GM12878 (cell line): Measurements from ENCODE around the gene HMMR. TPM values are rescaled to one million over a fixed set of nuclear protein-coding genes. Genes with fewer than 3 reads are reported as not detected.

ENCODE experiments used
- CBFB ChIP-seq: IDR thresholded peaks from 2 replicates; pipeline ENCODE4 v1.6.1; 2016; ENCODE audit warnings: antibody characterized with exemption, low read depth
- CREM ChIP-seq: IDR thresholded peaks from 2 replicates; pipeline ENCODE4 v1.6.1; 2014; ENCODE audit warnings: antibody characterized with exemption, low read depth
- DPF2 ChIP-seq: fragments of 450-650 bp; IDR thresholded peaks from 2 replicates; pipeline ENCODE4 v1.6.1; 2017; ENCODE audit warnings: mild to moderate bottlenecking
- HCFC1 ChIP-seq: fragments of 150-350 bp; IDR thresholded peaks from 2 replicates; pipeline ENCODE4 v1.6.1; 2014; ENCODE audit warnings: low read length
- HDGF ChIP-seq: fragments of 450-650 bp; IDR thresholded peaks from 2 replicates; pipeline ENCODE4 v1.6.1; 2016; ENCODE audit warnings: antibody characterized with exemption
- IKZF1 ChIP-seq: fragments of 450-650 bp; conservative IDR thresholded peaks from 2 replicates; pipeline ENCODE4 v1.6.1; 2017; ENCODE audit warnings: antibody characterized with exemption, mild to moderate bottlenecking
- IKZF2 ChIP-seq, 2 experiments: fragments of 450-650 bp; IDR thresholded peaks; 2 replicates each; pipeline ENCODE4 v1.6.1; 2017; ENCODE audit warnings: mild to moderate bottlenecking in 2 of 2, moderate library complexity in 2 of 2
- MYB ChIP-seq: fragments of 150-350 bp; IDR thresholded peaks from 2 replicates; pipeline ENCODE4 v1.6.1; 2014; ENCODE audit warnings: mild to moderate bottlenecking, low read depth, low read length, borderline replicate concordance
- NFIC ChIP-seq: IDR thresholded peaks from 2 replicates; pipeline ENCODE4 v1.6.1; 2012; ENCODE audit warnings: low read depth, mild to moderate bottlenecking, inconsistent platforms, low read length, moderate library complexity
- POLR2A ChIP-seq: IDR thresholded peaks from 2 replicates; pipeline ENCODE4 v1.6.1; 2011; ENCODE audit warnings: low read depth, mild to moderate bottlenecking, low read length
- SMARCA5 ChIP-seq: fragments of 450-650 bp; IDR thresholded peaks from 2 replicates; pipeline ENCODE4 v1.6.1; 2017; ENCODE audit warnings: mild to moderate bottlenecking
- ZSCAN29 ChIP-seq: fragments of 450-650 bp; IDR thresholded peaks from 2 replicates; pipeline ENCODE4 v1.6.1; 2017; ENCODE audit warnings: mild to moderate bottlenecking, moderate library complexity
- polyA plus RNA-seq, 11 experiments: library from polyadenylated mRNA; depleted of rRNA in 4 of 11; unstranded in 6 of 11; stranded (reverse) in 5 of 11; fragments of >200 nt; fragmentation: Nextera tagmentation in 4 of 11; fragmentation: Illumina TruSeq in 1 of 11; extraction: Ambion mirVana in 4 of 11; extraction: Trizol in 1 of 11; gene quantifications; 1 replicate in 1 of 11; 2 replicates in 10 of 11; pipeline versions ENCODE4 v1.2.1 to v1.2.3, GENCODE V29; 2011 to 2016; ENCODE audit warnings: inconsistent platforms in 2 of 11, missing spikeins in 2 of 11, low read depth in 1 of 11
- total RNA-seq, 4 experiments: library from RNA; depleted of rRNA in 3 of 4; stranded (reverse); fragments of >200 nt in 3 of 4; fragmentation: Illumina TruSeq in 1 of 4; extraction: Trizol in 1 of 4; gene quantifications; 2 replicates each; pipeline versions ENCODE4 v1.2.1 to v1.2.3, GENCODE V29; 2013 to 2021
- TF ChIP-seq, protein P1 (sequence below): fragments of 450-650 bp; IDR thresholded peaks from 2 replicates; pipeline ENCODE4 v1.6.1; 2017; ENCODE audit warnings: mild to moderate bottlenecking, moderate library complexity
- TF ChIP-seq, protein P2 (sequence below): fragments of 450-650 bp; IDR thresholded peaks from 2 replicates; pipeline ENCODE4 v1.6.1; 2016; ENCODE audit warnings: mild to moderate bottlenecking, moderate library complexity, borderline replicate concordance
- TF ChIP-seq, protein P3 (sequence below): fragments of 450-650 bp; formaldehyde crosslinking; IDR thresholded peaks from 2 replicates; pipeline ENCODE4 v1.5.0; 2022; ENCODE audit warnings: mild to moderate bottlenecking, missing genetic modification characterization
- TF ChIP-seq, protein P4 (sequence below): fragments of 450-650 bp; conservative IDR thresholded peaks from 2 replicates; pipeline ENCODE4 v1.6.1; 2017; ENCODE audit warnings: mild to moderate bottlenecking, moderate library complexity

Gene HMMR
- total and polyA plus RNA-seq, 10 of the 15 experiments (the other 5 are each of a cell fraction or from before 2014, with no cell fraction given), result 44.1 to 122 (median 64.2) TPM

DNA sequence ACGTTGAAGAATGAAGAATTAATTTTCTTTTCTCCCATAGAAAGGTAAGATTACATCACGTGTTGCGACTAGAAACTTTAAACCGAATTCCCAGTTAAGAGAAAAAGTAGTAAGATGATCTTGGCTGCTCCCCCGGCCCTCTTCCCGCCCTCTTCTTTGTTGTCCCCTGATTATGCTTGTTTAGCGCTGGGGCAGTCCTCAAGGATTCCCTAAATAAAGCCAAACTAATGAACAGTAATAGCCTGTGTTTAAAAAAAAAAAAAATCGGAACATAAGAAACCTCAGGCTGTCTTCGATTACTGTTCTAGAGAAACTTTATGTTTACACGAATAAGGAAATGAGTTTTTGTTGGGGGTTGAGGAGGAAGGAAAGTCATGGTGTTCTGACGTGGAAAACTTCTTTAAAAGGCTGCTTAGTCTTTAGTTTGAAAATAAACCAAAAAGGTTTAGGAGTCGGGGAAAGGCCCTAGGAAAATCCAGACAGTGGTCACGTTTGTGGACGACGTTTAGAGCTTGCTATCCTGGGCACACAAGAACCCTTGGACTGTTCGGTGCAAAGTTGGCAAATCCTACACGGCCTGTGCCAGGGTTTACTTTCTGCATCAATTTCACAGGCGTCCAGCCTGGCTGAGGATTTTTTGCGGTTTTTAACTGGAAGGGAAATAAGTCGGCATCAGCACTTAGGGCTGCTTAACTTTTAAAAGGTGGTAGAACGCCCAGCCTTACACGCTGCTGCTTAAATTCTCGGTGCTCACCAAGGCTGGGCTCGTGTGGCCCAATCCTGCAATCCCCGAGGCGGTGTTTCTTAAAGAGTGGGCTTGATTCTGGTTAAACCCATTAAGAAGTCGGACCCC is 43.9 kb downstream of the HMMR start (continued):
- TF ChIP-seq, protein P1, sequence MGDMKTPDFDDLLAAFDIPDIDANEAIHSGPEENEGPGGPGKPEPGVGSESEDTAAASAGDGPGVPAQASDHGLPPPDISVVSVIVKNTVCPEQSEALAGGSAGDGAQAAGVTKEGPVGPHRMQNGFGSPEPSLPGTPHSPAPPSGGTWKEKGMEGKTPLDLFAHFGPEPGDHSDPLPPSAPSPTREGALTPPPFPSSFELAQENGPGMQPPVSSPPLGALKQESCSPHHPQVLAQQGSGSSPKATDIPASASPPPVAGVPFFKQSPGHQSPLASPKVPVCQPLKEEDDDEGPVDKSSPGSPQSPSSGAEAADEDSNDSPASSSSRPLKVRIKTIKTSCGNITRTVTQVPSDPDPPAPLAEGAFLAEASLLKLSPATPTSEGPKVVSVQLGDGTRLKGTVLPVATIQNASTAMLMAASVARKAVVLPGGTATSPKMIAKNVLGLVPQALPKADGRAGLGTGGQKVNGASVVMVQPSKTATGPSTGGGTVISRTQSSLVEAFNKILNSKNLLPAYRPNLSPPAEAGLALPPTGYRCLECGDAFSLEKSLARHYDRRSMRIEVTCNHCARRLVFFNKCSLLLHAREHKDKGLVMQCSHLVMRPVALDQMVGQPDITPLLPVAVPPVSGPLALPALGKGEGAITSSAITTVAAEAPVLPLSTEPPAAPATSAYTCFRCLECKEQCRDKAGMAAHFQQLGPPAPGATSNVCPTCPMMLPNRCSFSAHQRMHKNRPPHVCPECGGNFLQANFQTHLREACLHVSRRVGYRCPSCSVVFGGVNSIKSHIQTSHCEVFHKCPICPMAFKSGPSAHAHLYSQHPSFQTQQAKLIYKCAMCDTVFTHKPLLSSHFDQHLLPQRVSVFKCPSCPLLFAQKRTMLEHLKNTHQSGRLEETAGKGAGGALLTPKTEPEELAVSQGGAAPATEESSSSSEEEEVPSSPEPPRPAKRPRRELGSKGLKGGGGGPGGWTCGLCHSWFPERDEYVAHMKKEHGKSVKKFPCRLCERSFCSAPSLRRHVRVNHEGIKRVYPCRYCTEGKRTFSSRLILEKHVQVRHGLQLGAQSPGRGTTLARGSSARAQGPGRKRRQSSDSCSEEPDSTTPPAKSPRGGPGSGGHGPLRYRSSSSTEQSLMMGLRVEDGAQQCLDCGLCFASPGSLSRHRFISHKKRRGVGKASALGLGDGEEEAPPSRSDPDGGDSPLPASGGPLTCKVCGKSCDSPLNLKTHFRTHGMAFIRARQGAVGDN, result 0 out of 2 replicates have a peak, but pooled peaks have one; percentile 34
- TF ChIP-seq SMARCA5, result 0 out of 2 replicates have a peak, but pooled peaks have one; percentile 48
- TF ChIP-seq IKZF2 (IDR thresholded peaks at IDR 0.05), result peak; percentile 51 to 61; a peak in 2 of 4 replicates
- peak; percentile 42; the same call in 1 of the 2 replicates for TF ChIP-seq DPF2
- TF ChIP-seq, protein P2, sequence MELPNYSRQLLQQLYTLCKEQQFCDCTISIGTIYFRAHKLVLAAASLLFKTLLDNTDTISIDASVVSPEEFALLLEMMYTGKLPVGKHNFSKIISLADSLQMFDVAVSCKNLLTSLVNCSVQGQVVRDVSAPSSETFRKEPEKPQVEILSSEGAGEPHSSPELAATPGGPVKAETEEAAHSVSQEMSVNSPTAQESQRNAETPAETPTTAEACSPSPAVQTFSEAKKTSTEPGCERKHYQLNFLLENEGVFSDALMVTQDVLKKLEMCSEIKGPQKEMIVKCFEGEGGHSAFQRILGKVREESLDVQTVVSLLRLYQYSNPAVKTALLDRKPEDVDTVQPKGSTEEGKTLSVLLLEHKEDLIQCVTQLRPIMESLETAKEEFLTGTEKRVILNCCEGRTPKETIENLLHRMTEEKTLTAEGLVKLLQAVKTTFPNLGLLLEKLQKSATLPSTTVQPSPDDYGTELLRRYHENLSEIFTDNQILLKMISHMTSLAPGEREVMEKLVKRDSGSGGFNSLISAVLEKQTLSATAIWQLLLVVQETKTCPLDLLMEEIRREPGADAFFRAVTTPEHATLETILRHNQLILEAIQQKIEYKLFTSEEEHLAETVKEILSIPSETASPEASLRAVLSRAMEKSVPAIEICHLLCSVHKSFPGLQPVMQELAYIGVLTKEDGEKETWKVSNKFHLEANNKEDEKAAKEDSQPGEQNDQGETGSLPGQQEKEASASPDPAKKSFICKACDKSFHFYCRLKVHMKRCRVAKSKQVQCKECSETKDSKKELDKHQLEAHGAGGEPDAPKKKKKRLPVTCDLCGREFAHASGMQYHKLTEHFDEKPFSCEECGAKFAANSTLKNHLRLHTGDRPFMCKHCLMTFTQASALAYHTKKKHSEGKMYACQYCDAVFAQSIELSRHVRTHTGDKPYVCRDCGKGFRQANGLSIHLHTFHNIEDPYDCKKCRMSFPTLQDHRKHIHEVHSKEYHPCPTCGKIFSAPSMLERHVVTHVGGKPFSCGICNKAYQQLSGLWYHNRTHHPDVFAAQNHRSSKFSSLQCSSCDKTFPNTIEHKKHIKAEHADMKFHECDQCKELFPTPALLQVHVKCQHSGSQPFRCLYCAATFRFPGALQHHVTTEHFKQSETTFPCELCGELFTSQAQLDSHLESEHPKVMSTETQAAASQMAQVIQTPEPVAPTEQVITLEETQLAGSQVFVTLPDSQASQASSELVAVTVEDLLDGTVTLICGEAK, result 0 out of 2 replicates have a peak, but pooled peaks have one; percentile 19
- peak; percentile 64 for TF ChIP-seq IKZF1
- peak; percentile 57 for TF ChIP-seq POLR2A
- peak; percentile 53 for TF ChIP-seq CBFB
- TF ChIP-seq NFIC, result 0 out of 2 replicates have a peak, but pooled peaks have one; percentile 6
- TF ChIP-seq MYB, result no peak
- no peak for TF ChIP-seq CREM
- TF ChIP-seq, protein P3, sequence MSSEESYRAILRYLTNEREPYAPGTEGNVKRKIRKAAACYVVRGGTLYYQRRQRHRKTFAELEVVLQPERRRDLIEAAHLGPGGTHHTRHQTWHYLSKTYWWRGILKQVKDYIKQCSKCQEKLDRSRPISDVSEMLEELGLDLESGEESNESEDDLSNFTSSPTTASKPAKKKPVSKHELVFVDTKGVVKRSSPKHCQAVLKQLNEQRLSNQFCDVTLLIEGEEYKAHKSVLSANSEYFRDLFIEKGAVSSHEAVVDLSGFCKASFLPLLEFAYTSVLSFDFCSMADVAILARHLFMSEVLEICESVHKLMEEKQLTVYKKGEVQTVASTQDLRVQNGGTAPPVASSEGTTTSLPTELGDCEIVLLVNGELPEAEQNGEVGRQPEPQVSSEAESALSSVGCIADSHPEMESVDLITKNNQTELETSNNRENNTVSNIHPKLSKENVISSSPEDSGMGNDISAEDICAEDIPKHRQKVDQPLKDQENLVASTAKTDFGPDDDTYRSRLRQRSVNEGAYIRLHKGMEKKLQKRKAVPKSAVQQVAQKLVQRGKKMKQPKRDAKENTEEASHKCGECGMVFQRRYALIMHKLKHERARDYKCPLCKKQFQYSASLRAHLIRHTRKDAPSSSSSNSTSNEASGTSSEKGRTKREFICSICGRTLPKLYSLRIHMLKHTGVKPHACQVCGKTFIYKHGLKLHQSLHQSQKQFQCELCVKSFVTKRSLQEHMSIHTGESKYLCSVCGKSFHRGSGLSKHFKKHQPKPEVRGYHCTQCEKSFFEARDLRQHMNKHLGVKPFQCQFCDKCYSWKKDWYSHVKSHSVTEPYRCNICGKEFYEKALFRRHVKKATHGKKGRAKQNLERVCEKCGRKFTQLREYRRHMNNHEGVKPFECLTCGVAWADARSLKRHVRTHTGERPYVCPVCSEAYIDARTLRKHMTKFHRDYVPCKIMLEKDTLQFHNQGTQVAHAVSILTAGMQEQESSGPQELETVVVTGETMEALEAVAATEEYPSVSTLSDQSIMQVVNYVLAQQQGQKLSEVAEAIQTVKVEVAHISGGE, result no peak
- peak; percentile 28; the same call in 1 of the 2 replicates for TF ChIP-seq ZSCAN29
- no peak for TF ChIP-seq HCFC1
- TF ChIP-seq, protein P4, sequence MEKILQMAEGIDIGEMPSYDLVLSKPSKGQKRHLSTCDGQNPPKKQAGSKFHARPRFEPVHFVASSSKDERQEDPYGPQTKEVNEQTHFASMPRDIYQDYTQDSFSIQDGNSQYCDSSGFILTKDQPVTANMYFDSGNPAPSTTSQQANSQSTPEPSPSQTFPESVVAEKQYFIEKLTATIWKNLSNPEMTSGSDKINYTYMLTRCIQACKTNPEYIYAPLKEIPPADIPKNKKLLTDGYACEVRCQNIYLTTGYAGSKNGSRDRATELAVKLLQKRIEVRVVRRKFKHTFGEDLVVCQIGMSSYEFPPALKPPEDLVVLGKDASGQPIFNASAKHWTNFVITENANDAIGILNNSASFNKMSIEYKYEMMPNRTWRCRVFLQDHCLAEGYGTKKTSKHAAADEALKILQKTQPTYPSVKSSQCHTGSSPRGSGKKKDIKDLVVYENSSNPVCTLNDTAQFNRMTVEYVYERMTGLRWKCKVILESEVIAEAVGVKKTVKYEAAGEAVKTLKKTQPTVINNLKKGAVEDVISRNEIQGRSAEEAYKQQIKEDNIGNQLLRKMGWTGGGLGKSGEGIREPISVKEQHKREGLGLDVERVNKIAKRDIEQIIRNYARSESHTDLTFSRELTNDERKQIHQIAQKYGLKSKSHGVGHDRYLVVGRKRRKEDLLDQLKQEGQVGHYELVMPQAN, result no peak
- TF ChIP-seq HDGF, result no peak
